ENCODE data around the gene CEP112. TPM values are rescaled to one million over a fixed set of nuclear protein-coding genes. Genes with fewer than 3 reads are reported as not detected.

The CEP112 gene
- total and polyA plus RNA-seq, 2 of the 13 experiments (the other 11 are each of a cell fraction or from before 2014, with no cell fraction given): 1.2 to 3.4 TPM

DNA sequence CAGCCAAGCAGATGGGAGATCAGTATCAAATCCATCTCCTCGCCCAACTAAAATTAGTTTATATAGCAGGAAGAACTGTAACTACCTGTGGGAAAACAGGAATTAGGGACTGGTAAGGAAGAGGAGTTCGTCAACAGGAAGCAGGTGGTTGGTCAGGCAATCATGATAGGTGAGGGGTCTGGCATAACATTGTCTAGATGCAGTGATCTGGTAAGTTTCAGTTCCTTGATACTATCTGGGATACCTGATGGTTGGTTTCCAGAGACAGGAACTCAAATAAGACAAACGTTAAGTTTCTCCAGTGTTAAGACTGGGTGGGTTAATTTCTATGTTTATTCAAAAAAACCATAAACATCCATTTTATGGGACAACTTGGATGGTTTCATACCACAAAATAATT is 53.8 kb downstream of the CEP112 start:
- TF ChIP-seq ZFP41 (CRISPR knock-in tag; IDR thresholded peaks at IDR 0.05; ENCODE audit: borderline replicate concordance) (no peak), GATAD2A (CRISPR knock-in tag; IDR thresholded peaks at IDR 0.05) (no peak), HHEX (CRISPR knock-in tag; IDR thresholded peaks at IDR 0.05) (no peak), ARNTL (CRISPR knock-in tag; IDR thresholded peaks at IDR 0.05) (no peak), KMT2B (CRISPR knock-in tag; IDR thresholded peaks at IDR 0.05) (no peak), ZNF501 (CRISPR knock-in tag; IDR thresholded peaks at IDR 0.05) (no peak), ZNF878 (CRISPR knock-in tag; IDR thresholded peaks at IDR 0.05) (no peak), JUN (CRISPR knock-in tag; IDR thresholded peaks at IDR 0.05) (no peak), NCOR1 (IDR thresholded peaks at IDR 0.05; ENCODE audit: borderline replicate concordance, low read length) (no peak), KLF6 (CRISPR knock-in tag; IDR thresholded peaks at IDR 0.05) (no peak)
- CTCF ChIA-PET (ENCODE audit: low intra/inter-chr PET ratio, low total read pairs): no interaction called here
- Histone ChIP-seq H2AFZ (ENCODE audit: low read length) (no peak overlapping the region), H3K9ac (ENCODE audit: insufficient read depth, low read depth, low read length) (no peak overlapping the region), H3K4me1 (ENCODE audit: insufficient read depth, low read length) (peaks cover 9% of the 10 kb centered on the region; the same call in 1 of the 2 replicates), H3K36me3 (replicated peaks in 1 of 2; ENCODE audit: control insufficient read depth in 1 of 2, insufficient read depth in 2 of 2, low read length in 2 of 2) (no peaks in the 10 kb centered on the region), H3K4me2 (ENCODE audit: low read depth, low read length) (no peak overlapping the region), H4K20me1 (ENCODE audit: insufficient read depth, low read length) (no peaks in the 10 kb centered on the region), H3K27me3 (ENCODE audit: control insufficient read depth in 1 of 2, insufficient read depth in 2 of 2, low read length in 2 of 2) (no peaks in the 10 kb centered on the region), H3K27ac (ENCODE audit: extremely low read length, insufficient read depth, low read length) (no peak overlapping the region), H3K9me3 (ENCODE audit: low read length) (no peaks in the 10 kb centered on the region), H3K4me3 (replicated peaks in 1 of 3; ENCODE audit: insufficient read depth in 1 of 3, low read depth in 2 of 3, low read length in 3 of 3) (no peak overlapping the region), H3K79me2 (ENCODE audit: insufficient read depth, low read length) (no peaks in the 10 kb centered on the region)
- in situ Hi-C loops (cut with HindIII; ENCODE audit: extremely low pct_ligation_motif_present, low pct_unique_long_range_greater_than_20kb): no loop called here
- FAIRE-seq (no peak), ATAC-seq (no peak), DNase-seq (ENCODE audit: low spot score) (no peak)
- WGBS (ENCODE audit: low lambda C conversion rate): 81% methylated on average over 3 of the region's 3 CpGs
- POLR2A ChIA-PET: no interaction called here
- intact Hi-C loops (cut with micrococcal nuclease; ENCODE audit: unreplicated experiment): no loop called here
- no TSS peak for BruUV-seq (replicated peaks)

DNA sequence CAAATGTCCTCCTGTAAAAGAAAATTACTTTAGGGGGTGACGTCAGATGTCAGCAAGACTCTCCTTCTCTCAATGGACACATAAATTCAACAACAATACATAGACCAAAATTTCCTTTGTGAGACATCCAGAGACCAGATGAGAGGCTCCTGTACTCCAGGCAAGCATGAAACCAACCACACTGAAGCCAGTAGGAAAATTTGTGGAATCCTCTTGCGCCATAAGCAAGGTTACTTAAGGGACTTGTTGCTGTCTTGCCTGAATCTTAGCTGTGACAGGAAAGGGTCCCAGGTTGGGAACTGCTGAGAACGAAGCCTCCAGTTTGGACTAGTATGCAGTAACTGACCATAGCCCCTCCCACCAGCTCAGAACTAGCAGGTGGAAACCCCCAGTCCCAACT is 56.0 kb downstream of the CEP112 start:
- Histone ChIP-seq H3K9me3 (ENCODE audit: low read length) (no peaks in the 10 kb centered on the region), H3K36me3 (replicated peaks in 1 of 2; ENCODE audit: control insufficient read depth in 1 of 2, insufficient read depth in 2 of 2, low read length in 2 of 2) (no peaks in the 10 kb centered on the region), H3K4me3 (replicated peaks in 1 of 3; ENCODE audit: insufficient read depth in 1 of 3, low read depth in 2 of 3, low read length in 3 of 3) (no peak overlapping the region), H3K4me1 (ENCODE audit: insufficient read depth, low read length) (no peaks in the 10 kb centered on the region), H3K79me2 (ENCODE audit: insufficient read depth, low read length) (no peaks in the 10 kb centered on the region), H2AFZ (ENCODE audit: low read length) (no peak overlapping the region), H4K20me1 (ENCODE audit: insufficient read depth, low read length) (no peaks in the 10 kb centered on the region), H3K27ac (ENCODE audit: extremely low read length, insufficient read depth, low read length) (no peak overlapping the region), H3K9ac (ENCODE audit: insufficient read depth, low read depth, low read length) (no peak overlapping the region), H3K4me2 (ENCODE audit: low read depth, low read length) (no peak overlapping the region), H3K27me3 (ENCODE audit: control insufficient read depth in 1 of 2, insufficient read depth in 2 of 2, low read length in 2 of 2) (no peaks in the 10 kb centered on the region)
- no TSS peak for BruUV-seq (replicated peaks)
- DNase-seq (ENCODE audit: low spot score) (no peak), ATAC-seq (no peak), FAIRE-seq (no peak)
- TF ChIP-seq CEBPB (IDR thresholded peaks at IDR 0.05; ENCODE audit: borderline replicate concordance, low read depth, low read length) (0 out of 2 replicates have a peak, but pooled peaks have one; percentile 7), CBX5 (CRISPR knock-in tag; IDR thresholded peaks at IDR 0.05; ENCODE audit: borderline replicate concordance) (no peak), SRSF1 (optimal IDR thresholded peaks at IDR 0.05; ENCODE audit: low read depth, low read length) (no peak)
- TF ChIP-seq, protein P1, sequence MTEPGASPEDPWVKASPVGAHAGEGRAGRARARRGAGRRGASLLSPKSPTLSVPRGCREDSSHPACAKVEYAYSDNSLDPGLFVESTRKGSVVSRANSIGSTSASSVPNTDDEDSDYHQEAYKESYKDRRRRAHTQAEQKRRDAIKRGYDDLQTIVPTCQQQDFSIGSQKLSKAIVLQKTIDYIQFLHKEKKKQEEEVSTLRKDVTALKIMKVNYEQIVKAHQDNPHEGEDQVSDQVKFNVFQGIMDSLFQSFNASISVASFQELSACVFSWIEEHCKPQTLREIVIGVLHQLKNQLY (CRISPR knock-in tag; IDR thresholded peaks at IDR 0.05): no peak
- CTCF ChIA-PET (ENCODE audit: low intra/inter-chr PET ratio, low total read pairs): no interaction called here
- POLR2A ChIA-PET: no interaction called here
- intact Hi-C loops (cut with micrococcal nuclease; ENCODE audit: unreplicated experiment): no loop called here
- in situ Hi-C loops (cut with HindIII; ENCODE audit: extremely low pct_ligation_motif_present, low pct_unique_long_range_greater_than_20kb): no loop called here
- 88% methylated on average over 3 of the region's 3 CpGs for WGBS (ENCODE audit: low lambda C conversion rate)

Measured in HepG2 (cell line).